Measurements from ENCODE around the gene ROR2. TPM values are rescaled to one million over a fixed set of nuclear protein-coding genes. Genes with fewer than 3 reads are reported as not detected.

Gene ROR2
- total RNA-seq, 1 experiment from 2014 or later = 2.7 TPM

DNA sequence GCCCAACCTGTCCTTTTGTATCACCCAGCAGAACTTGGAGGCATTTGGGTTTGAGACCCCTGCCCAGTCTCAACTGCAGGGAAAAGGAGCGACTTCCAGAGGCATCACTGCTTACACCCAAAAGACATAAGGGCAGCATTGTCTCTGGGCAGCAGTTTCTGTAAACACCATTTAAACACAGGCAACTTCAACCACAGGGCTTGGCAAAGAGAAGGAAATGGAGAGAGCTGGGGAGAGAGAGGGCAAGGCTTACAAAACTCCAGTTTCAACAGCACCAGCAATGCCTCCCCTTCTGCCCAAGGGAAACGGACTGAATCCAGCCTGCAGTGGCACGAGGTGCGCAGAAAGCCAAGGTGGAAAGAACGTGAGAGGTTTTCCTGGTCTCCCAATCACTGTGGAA, 147.6 kb downstream of the ROR2 start:
- no peaks in the 10 kb centered on the region for H4K20me1 ChIP-seq (ENCODE audit: control insufficient read depth, insufficient read depth, insufficient read length)
- H3K23ac ChIP-seq (ENCODE audit: insufficient read length, low read depth, low read length) = no peak overlapping the region
- no peaks in the 10 kb centered on the region for H3K79me1 ChIP-seq (ENCODE audit: insufficient read depth, low read depth, low read length, poor library complexity, severe bottlenecking)
- no peak overlapping the region for H3T11ph ChIP-seq (ENCODE audit: low read length)
- H2AK5ac ChIP-seq (ENCODE audit: insufficient read length, low read length) = no peak overlapping the region
- H3K4me1 ChIP-seq (ENCODE audit: insufficient read depth, low read length) = no peaks in the 10 kb centered on the region
- H3K14ac ChIP-seq (ENCODE audit: insufficient read depth, low read length) = no peak overlapping the region
- no CpG with 5 or more reads among the region's 5 CpGs for WGBS (ENCODE audit: extremely low coverage, insufficient read length, low lambda C conversion rate)
- TF ChIP-seq, protein P1, sequence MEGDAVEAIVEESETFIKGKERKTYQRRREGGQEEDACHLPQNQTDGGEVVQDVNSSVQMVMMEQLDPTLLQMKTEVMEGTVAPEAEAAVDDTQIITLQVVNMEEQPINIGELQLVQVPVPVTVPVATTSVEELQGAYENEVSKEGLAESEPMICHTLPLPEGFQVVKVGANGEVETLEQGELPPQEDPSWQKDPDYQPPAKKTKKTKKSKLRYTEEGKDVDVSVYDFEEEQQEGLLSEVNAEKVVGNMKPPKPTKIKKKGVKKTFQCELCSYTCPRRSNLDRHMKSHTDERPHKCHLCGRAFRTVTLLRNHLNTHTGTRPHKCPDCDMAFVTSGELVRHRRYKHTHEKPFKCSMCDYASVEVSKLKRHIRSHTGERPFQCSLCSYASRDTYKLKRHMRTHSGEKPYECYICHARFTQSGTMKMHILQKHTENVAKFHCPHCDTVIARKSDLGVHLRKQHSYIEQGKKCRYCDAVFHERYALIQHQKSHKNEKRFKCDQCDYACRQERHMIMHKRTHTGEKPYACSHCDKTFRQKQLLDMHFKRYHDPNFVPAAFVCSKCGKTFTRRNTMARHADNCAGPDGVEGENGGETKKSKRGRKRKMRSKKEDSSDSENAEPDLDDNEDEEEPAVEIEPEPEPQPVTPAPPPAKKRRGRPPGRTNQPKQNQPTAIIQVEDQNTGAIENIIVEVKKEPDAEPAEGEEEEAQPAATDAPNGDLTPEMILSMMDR (conservative IDR thresholded peaks at IDR 0.05) = no peak
- no peak overlapping the region for H3K56ac ChIP-seq (ENCODE audit: insufficient read length, low read depth, low read length)
- H3K9me3 Mint-ChIP-seq = no peaks in the 10 kb centered on the region
- no peaks in the 10 kb centered on the region for H3K79me2 ChIP-seq (ENCODE audit: insufficient read depth, low read length)
- H4K8ac ChIP-seq (replicated peaks; ENCODE audit: insufficient read length, low read depth, low read length) = no peak overlapping the region
- H3K4me3 Mint-ChIP-seq = no peak overlapping the region
- H4K91ac ChIP-seq (ENCODE audit: insufficient read length, low read depth, low read length) = no peak overlapping the region
- no peak for DNase-seq
- H3K27ac ChIP-seq (ENCODE audit: insufficient read length, low read depth, low read length) = no peak overlapping the region
- H4K5ac ChIP-seq (ENCODE audit: insufficient read length, low read depth, low read length) = no peak overlapping the region
- no peak overlapping the region for H2BK5ac ChIP-seq (ENCODE audit: insufficient read length, low read length)
- H2BK12ac ChIP-seq (ENCODE audit: insufficient read length, low read depth, low read length) = no peak overlapping the region
- no peaks in the 10 kb centered on the region for H3K27me3 ChIP-seq (ENCODE audit: insufficient read depth, low read length)
- H3K36me3 Mint-ChIP-seq (ENCODE audit: insufficient read depth in 1 of 3, low read depth in 3 of 3) = no peaks in the 10 kb centered on the region
- no peak overlapping the region for H2BK15ac ChIP-seq (ENCODE audit: low read depth, low read length)
- H3K4ac ChIP-seq (ENCODE audit: low read depth, low read length) = no peak overlapping the region
- H3K9me3 ChIP-seq (ENCODE audit: control insufficient read depth, low read depth, low read length) = no peaks in the 10 kb centered on the region
- no peak overlapping the region for H2BK20ac ChIP-seq (ENCODE audit: low read depth, low read length, poor library complexity, severe bottlenecking)
- no peaks in the 10 kb centered on the region; the same call in none of the 2 replicates for H3K27me3 Mint-ChIP-seq (ENCODE audit: low read depth)
- H3K4me1 Mint-ChIP-seq = no peaks in the 10 kb centered on the region
- H3K4me2 ChIP-seq (ENCODE audit: insufficient read depth, insufficient read length, low read length) = no peak overlapping the region
- H3K9ac ChIP-seq (ENCODE audit: extremely low read depth, insufficient read length, low read length) = no peak overlapping the region
- H2BK120ac ChIP-seq (ENCODE audit: low read depth, low read length, poor library complexity, severe bottlenecking) = no peak overlapping the region
- no peak overlapping the region for H3K27ac Mint-ChIP-seq
- no peak overlapping the region for H3K18ac ChIP-seq (ENCODE audit: insufficient read length, low read depth, low read length)
- H2AFZ ChIP-seq (ENCODE audit: low read length) = no peak overlapping the region
- no peaks in the 10 kb centered on the region for H3K23me2 ChIP-seq (ENCODE audit: insufficient read length, low read depth, low read length, poor library complexity, severe bottlenecking)
